Retina (tissue), 1 donor: Measurements from ENCODE around the gene SLC38A1.
"Not testable (repeated sequence)": the region's sequence is repeated elsewhere in the genome, so short reads cannot be mapped to it uniquely, and the experiment has no call there.

ENCODE experiments used
- DNase-seq: peaks from one replicate; pipeline ENCODE4 v3.0.0-alpha.2; 2016

SLC38A1 gene

GRCh38 chr12:46268583-46269428 is at the start of gene SLC38A1:
TSS of gene SLC38A1 (minus strand) at chr12:46269043. CDS start at chr12:46239800, 29,243 bp downstream.
- peak; percentile 94 for DNase-seq

- no peak for DNase-seq
Observed at GRCh38 chr12:46318037-46318436, 49.2 kb upstream of the SLC38A1 start.

DNA sequence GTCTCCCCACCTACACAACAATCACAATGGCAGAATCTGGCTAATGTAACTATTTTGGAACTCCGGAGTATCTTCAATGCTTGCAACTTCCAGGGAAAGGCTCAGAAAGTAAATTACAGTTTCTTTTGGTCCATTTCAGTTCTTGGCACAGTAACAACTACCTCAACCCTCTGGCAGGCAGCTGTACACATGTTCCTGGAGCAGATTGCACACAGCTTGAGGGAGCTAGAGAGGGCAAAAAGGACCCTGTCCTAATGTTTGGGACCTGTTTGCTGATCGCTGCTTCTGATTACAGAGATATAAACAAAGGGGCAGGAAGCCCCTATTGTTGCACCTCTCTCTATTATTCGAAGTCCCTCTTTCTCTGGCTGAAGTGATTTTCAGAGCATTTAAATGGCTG is 35.2 kb upstream of the SLC38A1 start:
- no peak for DNase-seq

DNA sequence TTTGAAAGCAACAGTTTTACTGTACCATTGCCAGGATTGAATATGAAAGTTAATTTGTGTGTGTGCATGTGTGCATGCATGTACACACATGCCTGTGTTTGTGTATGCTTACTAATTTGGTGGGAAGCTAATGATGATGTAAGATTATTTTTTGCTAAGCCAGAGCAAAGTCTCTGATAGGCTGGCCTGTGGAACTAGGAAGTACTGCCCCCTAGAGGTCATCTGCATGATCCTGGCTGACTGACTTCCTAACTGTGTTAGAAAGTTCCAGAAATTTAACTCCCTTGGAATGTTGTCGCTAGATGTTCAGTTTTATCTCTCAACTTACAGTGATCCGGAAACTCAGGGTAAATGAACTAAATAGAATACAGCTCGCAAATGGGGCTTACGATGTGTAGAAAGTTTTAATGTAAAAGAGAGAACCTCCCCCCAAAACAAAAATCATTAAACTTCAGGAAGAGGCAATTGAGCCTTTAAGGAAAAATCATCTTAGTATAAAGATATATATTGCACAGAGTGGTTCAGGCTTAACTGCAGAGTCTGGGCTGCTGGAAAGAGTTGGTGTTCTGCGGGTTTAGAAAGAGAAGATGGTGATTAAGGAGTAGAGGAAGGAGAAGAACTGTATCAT is 34.3 kb upstream of the SLC38A1 start:
- DNase-seq = no peak

DNA sequence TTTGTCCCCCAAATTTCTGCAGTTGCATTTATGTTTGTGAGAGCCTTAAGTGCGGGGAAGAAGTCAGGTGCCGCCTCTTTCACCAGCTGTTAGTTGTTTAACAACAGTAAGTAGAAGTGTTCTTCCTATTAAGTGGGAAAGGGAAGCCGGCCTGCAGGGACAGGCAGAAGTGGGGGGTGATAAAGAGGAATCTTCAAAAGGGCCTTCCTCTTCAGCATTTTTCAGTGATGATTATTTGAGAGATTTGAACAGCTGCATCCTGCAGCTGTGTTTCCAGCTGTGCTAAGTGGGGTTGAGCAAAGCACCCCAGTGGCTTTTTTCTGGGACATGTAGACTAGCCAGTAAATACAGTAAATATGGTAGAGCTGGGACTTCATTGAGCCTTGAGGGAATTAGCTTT is 32.1 kb upstream of the SLC38A1 start:
- no peak for DNase-seq

GRCh38 chr12:46299851-46300250 is 31.0 kb upstream of the SLC38A1 start:
- no peak for DNase-seq

DNA sequence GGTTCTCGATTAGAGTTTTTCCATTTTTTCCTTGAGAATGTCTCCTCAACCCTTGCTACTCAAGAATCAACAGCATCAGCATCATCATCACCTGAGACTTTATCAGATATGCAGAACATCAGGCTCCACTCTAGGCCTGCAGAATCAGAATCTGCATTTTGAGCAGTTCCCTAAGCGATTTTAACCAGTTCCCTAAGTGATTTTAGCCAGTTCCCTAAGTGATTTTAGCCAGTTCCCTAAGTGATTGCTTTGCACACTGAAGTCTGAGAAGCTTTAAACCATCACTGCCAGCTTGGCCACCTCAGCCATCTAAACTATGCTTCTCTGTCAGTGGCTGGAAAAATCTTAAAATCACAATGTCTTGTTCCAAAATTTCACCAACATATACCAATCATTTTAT is 29.4 kb upstream of the SLC38A1 start:
- DNase-seq = no peak

DNA sequence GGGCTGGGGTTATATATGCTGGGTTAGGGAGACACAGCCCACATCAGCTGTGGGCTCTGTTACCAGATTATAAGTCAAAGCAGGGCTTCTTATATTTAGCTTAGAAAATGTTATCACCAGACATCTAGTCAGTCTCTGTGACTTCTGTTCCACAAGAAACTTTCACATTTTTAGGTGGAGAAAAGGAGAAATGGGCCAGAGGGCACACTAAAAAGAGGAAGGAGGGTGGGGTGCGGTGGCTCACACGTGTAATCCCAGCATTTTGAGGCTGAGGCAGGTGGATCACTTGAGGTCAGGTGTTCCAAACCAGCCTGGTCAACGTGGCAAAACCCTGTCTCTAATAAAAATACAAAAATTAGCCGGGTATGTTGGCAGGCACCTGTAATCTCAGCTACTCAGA is 28.0 kb upstream of the SLC38A1 start:
- DNase-seq = no peak

DNA sequence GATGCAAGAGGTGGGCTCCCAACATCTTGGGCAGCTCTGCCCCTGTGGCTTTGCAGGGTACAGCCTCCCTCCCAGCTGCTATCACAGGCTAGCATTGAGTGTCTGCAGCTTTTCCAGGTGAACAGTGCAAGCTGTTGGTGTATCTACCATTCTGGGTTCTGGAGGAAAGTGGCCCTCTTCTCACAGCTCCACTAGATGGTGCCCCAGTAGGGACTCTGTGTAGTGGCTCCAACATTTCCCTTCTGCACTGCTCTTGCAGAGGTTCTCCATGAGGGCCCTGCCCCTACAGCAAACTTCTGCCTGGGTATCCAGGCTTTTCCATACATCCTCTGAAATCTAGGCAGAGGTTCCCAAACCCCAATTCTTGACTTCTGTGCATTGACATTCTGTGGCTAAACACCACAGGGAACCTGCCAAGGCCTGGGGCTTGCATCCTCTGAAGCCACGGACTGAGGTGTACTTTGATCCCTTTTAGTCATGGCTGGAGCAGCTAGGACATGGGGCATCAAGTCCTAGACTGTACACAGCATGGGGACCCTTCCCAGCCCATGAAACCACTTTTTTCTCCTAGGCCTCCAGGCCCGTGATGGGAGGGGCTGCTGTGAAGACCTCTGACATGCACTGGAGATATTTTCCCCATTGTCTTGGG is 24.0 kb upstream of the SLC38A1 start:
- DNase-seq = no peak

DNA sequence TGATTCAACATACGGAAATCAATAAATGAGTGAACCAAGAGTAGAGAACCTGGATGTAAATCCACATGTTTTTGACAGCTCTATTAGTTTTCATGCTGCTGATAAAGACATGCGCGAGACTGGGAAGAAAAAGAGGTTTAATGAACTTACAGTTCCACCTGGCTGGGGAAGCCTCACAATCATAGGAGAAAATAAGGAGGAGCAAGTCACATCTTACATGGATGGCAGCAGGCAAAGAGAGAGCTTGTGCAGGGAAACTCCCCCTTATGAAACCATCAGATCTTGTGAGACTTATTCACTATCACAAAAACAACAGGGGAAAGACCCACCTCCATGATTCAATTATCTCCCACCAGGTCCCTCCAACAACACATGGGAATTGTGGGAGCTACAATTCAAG is 23.1 kb upstream of the SLC38A1 start:
- DNase-seq = not testable (repeated sequence)

GRCh38 chr12:46285177-46285576 is 16.3 kb upstream of the SLC38A1 start:
- not testable (repeated sequence) for DNase-seq

DNA sequence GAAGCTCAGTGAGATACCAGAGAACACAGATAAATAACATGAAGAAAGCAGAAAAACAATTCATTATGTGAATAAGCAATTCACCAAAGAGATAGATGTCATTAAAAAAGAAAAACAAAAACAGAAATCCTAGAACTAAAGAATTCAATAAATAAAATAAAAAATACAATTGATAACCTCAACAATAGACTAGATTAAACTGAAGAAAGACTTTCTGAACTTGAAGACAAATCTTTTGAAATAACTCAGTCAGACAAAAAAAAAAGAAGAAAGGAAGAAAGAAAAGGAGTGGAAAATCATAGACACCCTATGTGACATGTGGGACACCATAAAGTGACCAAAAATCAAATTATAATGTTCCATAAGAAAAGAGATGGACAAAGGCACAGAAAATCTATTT is 14.0 kb upstream of the SLC38A1 start:
- DNase-seq = no peak

DNA sequence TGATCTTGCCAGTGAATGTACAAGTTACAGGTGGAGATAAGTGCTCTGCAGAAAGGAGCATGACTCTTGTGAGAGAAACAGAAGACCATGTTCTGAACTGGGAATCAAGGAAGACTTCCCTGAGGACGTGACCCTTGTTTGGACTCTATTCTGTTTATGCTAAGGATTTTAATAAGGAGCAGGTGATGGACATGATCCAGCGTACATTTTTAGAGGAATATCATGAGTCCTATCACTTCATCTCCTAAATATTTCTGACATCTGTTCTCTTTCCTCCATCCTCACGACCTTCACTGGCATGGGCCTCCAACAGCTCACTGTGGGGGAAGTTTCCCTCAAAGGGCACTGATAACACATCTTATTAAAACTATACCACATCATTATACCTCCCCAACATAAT is 7.9 kb upstream of the SLC38A1 start:
- DNase-seq = no peak

GRCh38 chr12:46271863-46272262 is 3.0 kb upstream of the SLC38A1 start:
- no peak for DNase-seq

GRCh38 chr12:46269429-46270241 is 792 bp upstream of the SLC38A1 start:
- DNase-seq = peak; percentile 85

DNA sequence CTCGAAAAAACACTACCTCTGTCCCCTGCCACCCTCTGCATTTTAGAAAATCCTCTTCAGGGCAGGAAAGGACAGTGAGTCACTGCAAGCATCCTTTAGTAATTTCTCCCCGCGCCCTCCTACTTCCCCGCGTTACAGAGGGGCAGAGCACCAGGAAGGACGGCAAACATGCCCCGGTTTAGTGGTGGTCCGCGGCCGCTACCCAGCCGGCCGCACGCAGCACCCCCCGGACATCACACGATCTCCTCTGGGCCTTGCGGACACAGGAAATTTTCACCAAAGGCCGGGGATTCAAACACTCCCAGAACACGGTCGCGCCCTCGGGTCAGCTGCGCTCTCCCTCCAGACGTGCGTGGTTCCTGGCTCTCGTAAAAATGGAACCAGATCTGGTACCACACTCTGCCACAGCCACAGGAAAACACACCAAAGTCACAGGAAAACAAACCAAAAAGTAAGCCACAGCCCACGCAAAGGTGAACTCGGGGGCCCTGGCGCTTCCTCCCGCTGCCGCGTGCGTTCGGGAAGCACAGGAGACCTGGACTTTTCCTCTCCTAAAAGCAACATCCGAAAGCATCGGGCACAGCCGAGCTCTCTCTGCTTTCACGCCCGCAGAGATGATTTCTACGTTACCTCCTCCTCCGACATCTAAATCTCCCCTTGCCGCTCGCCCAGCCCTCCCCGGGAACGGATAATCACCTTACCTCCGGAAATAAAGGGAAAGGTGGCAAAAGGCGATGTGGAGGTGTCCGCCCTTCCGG is 839 bp downstream of the SLC38A1 start:
- peak; percentile 85 for DNase-seq

- DNase-seq = peak; percentile 87
Observed at GRCh38 chr12:46267575-46267824, 1.3 kb downstream of the SLC38A1 start.

DNA sequence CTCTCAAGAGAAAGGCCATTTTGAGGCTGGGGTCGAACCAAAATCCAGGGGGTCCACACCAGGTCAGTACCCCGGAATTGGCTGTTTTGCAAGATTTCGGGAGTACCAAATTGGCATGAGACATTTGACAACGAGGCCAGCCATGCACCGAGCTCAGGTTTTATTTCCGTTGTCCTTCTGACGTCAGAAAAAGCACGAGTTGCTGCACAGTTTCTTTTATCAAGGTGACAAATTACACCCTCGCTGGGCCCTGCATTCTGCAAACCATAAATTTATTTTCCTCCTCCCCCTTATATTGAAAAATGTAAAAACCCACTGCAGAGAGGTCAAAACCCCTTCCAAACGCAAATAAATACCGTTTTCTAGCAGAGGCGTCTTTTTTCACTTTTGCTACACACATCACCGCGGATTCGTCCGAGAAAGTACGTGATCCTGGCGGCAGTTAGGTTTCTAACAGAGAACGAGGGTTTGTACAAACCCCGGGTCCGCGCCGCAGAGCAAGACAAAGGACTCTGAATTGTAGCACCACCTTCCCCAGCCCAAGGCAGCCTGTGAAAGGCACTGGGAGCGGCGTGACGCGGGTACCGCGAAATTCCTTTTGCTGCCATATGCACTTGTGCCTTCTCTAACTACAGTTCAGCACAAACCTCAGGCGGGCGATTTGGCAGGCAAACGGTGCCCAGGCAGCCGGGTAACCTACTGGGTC is 1.8 kb downstream of the SLC38A1 start:
- peak; percentile 78 for DNase-seq

DNA sequence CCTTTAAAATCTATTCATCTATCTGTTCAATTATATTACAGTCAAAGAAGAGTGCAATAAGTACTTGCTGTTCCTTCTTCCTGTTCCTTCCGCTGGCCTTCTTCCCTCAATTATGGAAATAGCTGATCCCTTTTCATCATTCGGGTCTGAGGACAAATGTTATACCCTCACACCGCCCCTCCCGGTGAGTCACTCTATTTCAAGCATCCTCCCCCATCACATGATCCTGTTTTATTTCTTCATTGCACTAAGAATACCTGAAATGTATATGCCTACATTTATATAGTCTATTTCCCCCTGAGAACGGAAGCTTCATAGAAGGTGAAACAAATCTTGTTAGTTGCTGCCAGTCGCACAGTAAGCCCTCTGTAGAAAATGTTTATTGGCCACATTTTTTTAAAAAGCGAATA is 2.5 kb downstream of the SLC38A1 start:
- DNase-seq = no peak

GRCh38 chr12:46265734-46266133 is 3.1 kb downstream of the SLC38A1 start:
- DNase-seq = no peak

DNA sequence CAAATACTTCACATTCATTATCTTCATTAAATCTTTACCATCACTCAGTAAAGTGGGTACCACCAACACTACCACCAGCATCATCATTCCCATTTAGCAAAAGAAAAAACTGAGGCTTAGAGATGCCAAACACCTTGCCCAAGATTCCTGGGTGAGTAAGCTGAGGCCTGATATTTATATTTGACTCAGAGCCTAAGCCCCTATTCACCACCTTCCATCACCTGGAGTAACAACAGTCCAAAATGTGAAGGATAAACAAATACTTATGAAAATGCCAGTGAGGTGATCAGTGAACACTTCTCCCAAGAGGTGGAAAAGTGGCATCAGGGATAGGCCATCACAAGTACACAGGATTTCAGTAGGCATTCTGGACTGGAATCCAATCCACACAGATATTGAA is 3.7 kb downstream of the SLC38A1 start:
- no peak for DNase-seq

GRCh38 chr12:46264057-46264456 is 4.8 kb downstream of the SLC38A1 start:
- DNase-seq = no peak
